TTC549 (cell line): ENCODE data around the gene INPP5E.
"Not testable (repeated sequence)": the region's sequence is repeated elsewhere in the genome, so short reads cannot be mapped to it uniquely, and the experiment has no call there.

Experiments
- FAIRE-seq: peaks from 2 replicates; lab custom pipeline; 2012; peaks lifted over from hg19 to GRCh38; lab: Jason Lieb, UNC

The INPP5E gene

GRCh38 chr9:136429075-136429628, 10.5 kb downstream of the INPP5E start:
- FAIRE-seq = no peak

GRCh38 chr9:136426787-136427186, 12.9 kb downstream of the INPP5E start:
- FAIRE-seq = no peak

- not testable (repeated sequence) for FAIRE-seq
Observed at GRCh38 chr9:136425367-136425766, 14.3 kb downstream of the INPP5E start.

GRCh38 chr9:136424750-136425362, 14.8 kb downstream of the INPP5E start:
- FAIRE-seq = no peak

GRCh38 chr9:136423432-136424146, 16.1 kb downstream of the INPP5E start:
- no peak for FAIRE-seq

GRCh38 chr9:136422876-136423275, 16.8 kb downstream of the INPP5E start:
- no peak for FAIRE-seq

- FAIRE-seq = no peak
Observed at GRCh38 chr9:136421791-136422190, 17.9 kb downstream of the INPP5E start.

- no peak for FAIRE-seq
Observed at GRCh38 chr9:136419092-136419420, 20.6 kb downstream of the INPP5E start.

- FAIRE-seq = no peak
Observed at GRCh38 chr9:136418182-136419091, 21.2 kb downstream of the INPP5E start.

- no peak for FAIRE-seq
Observed at GRCh38 chr9:136416914-136417313, 22.7 kb downstream of the INPP5E start.

GRCh38 chr9:136416427-136416826, 23.2 kb downstream of the INPP5E start:
- FAIRE-seq = no peak

GRCh38 chr9:136412962-136413361, 26.7 kb downstream of the INPP5E start:
- no peak for FAIRE-seq

GRCh38 chr9:136411378-136411777, 28.3 kb downstream of the INPP5E start:
- FAIRE-seq = no peak

- FAIRE-seq = no peak
Observed at GRCh38 chr9:136410500-136411287, 29.0 kb downstream of the INPP5E start, which contains the start of the genes ENTR1 and PMPCA. ENTR1 (minus strand) TSS chr9:136410614; CDS start chr9:136410397, 217 bp downstream. PMPCA (plus strand) TSS chr9:136410658; CDS start chr9:136410669, 11 bp downstream.

GRCh38 chr9:136409557-136410455, 29.8 kb downstream of the INPP5E start:
- no peak for FAIRE-seq

- FAIRE-seq = no peak
Observed at GRCh38 chr9:136407911-136408310, 31.7 kb downstream of the INPP5E start.

GRCh38 chr9:136407061-136407460, 32.6 kb downstream of the INPP5E start:
- FAIRE-seq = not testable (repeated sequence)

GRCh38 chr9:136405904-136406303, 33.7 kb downstream of the INPP5E start:
- FAIRE-seq = not testable (repeated sequence)

- no peak for FAIRE-seq
Observed at GRCh38 chr9:136405481-136405880, 34.2 kb downstream of the INPP5E start.

- no peak for FAIRE-seq
Observed at GRCh38 chr9:136404801-136405136, 34.9 kb downstream of the INPP5E start.
